GM19452 (cell line): ENCODE results near the gene PLAAT2.
"Not testable (repeated sequence)": the region's sequence is repeated elsewhere in the genome, so short reads cannot be mapped to it uniquely, and the experiment has no call there.

Experiments
- ATAC-seq: cut with Tn5 transposase; IDR thresholded peaks from one replicate; pipeline ENCODE4 v1.9.1; 2021; ENCODE audit not compliant: unreplicated experiment

The PLAAT2 gene

GRCh38 chr11:63581224-63581623 lies 18.0 kb upstream of the PLAAT2 start:
- ATAC-seq = not testable (repeated sequence)

GRCh38 chr11:63578882-63579281 lies 15.7 kb upstream of the PLAAT2 start:
- not testable (repeated sequence) for ATAC-seq

- ATAC-seq = no peak
Observed at GRCh38 chr11:63574856-63575602, 11.8 kb upstream of the PLAAT2 start.

- no peak for ATAC-seq
Observed at GRCh38 chr11:63573881-63574855, 11.0 kb upstream of the PLAAT2 start.

DNA sequence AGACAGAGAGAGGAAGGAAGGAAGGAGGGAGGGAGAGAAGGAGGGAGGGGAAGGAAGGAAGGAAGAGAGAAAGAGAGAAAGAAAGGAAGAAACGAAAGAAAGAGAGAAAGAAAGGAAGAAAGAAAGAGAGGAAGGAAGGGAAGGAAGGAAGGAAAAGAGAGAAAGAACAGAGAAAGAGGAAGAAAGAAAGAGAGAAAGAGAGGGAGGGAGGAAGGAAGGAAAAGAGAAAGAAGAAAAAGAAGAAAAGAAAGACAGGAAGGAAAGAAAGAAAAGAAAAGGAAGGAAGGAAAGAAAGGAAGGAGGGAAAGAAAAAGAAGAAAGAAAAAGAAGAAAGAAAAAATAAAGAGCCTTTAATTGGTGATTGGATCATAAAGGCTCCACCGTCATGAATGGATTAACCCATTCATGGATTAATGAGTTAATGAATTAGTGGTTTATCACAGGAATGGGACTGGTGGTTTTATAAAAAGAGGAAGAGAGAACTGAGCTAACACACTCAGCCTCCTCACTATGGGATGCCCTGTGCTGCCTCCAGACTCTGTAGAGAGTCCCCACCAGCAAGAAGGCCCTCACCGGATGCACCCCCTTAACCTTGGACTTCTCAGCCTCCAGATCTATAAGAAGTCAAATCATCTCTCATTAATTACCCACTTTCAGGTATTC lies 9.0 kb upstream of the PLAAT2 start:
- ATAC-seq = no peak

- ATAC-seq = no peak
Observed at GRCh38 chr11:63569570-63569969, 6.4 kb upstream of the PLAAT2 start.

- peak; percentile 71 for ATAC-seq
Observed at GRCh38 chr11:63567044-63567840, 4.1 kb upstream of the PLAAT2 start.

DNA sequence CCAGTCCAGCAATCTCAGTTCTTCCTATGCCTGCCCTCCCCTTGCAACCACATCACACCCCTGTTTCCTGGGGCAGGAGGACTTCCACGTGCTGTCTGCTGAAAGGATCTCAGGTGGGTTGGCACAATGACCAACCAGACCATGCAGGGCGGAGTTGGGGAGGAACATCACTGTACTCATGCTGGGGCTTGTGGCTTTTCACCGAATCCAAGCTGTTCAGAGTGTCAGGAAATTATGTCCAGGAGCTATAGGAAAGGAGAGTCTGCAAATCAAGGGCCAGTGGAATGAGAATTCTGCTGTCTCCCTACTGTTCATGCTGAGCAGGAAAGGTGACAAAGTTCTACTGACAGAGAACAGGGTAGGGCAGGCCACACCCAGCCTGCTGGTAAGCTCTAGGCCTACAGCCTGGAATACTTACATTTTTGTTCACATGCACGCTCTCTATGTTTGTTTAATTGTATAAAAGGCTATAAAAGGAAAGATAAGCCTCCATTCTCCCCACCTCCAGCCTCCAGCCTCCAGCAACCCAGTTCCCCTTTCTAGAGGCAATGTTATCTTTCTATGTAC lies 1.7 kb upstream of the PLAAT2 start:
- ATAC-seq = no peak

DNA sequence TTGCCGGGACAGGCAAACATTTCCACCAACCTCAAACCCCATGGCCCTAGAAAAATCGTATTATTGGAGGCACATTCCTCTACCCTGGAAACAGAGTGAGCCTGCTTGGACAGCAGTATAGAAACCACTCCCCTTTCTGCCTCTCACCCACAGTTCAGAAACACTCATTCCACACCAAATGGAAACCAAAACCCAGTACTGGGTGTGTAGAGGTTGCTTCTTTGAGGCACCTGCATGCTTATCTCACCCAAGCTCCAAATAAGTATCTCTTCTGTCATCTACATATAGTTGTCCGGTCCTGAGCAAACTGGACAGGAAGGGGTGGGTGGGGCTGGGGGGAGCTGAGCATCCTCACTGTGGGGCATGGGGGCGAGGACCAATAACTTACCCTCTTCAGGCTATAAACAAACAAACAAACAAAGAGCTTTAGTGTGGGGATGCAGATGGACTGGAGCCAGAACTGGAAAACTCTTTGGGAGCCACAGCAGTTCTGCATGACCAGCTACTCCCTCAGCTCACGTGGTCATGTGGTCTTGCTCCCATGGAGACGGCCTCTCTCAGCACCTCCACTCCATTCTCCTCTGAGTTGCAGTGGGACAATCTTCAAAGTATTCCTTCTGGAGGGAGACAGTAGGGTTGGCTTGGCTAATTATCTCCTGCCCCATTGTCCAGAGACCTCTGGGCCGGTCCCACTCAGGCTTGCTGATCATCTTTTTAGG lies 1.0 kb upstream of the PLAAT2 start:
- ATAC-seq = peak; percentile 63

DNA sequence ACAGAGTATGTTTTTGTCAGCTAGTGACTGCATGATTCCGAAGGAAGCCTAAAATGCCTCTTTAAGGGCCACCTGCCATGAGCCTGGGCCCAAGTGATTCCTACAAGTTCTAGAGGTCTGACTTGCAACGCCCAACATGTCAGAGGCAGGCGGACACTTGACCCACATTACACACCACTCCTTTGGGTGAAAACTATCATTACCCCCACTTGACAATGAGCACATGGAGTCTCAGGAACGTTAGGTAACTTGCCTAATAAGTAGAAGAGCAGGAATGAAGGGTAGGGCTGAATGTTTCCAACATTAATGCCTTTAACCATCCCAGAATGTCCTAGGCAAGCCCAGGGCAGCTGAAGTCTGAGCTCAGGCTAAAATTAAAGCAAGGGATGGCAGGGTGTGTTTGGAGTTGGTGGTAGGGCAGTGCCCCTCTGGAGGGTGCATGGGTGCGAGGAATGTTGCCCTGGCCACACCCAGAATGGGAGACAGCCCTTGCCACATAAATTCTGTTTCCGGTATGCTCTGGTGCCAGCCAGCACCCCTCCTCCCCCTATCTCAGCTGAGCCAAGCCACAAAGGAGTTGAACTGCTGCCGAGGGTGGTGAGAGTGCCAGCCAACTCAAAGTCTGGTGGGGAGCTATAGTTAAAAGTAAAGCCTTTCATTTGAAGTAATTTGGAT lies 2.5 kb downstream of the PLAAT2 start:
- ATAC-seq = no peak

- no peak for ATAC-seq
Observed at GRCh38 chr11:63558459-63559157, 4.6 kb downstream of the PLAAT2 start.

- no peak for ATAC-seq
Observed at GRCh38 chr11:63557570-63557969, 5.6 kb downstream of the PLAAT2 start.

DNA sequence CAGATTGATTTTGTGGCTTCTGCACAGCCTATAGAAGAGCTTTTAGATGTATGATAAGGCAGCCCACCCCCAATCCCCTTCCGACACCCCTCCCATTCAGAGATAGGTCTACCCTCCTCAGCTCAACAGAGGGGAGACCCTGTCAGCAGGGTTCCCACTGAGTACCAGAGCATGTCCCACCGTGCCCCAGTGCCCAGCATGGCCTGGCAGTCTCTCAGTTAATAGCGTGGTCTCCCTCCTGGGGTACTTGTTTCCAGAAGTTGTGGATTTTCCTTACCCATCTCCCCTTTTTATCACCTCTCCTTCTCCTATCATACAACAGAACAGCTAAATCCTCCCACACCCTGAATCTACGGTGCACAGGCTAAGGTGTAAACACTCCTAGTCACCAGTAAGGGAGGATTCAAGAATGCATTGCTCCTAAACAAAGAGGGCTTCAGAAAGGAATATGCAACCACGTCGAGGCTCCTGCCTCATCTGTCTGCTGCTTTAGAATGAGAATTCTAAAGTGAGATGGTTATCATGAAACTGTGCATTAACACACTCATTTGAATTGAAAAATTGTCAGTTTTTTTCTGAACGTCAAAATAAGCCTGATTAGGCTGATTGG lies 6.7 kb downstream of the PLAAT2 start:
- no peak for ATAC-seq

GRCh38 chr11:63554877-63555223 lies 8.3 kb downstream of the PLAAT2 start:
- no peak for ATAC-seq

GRCh38 chr11:63553759-63554158 lies 9.4 kb downstream of the PLAAT2 start:
- ATAC-seq = peak; percentile 86

DNA sequence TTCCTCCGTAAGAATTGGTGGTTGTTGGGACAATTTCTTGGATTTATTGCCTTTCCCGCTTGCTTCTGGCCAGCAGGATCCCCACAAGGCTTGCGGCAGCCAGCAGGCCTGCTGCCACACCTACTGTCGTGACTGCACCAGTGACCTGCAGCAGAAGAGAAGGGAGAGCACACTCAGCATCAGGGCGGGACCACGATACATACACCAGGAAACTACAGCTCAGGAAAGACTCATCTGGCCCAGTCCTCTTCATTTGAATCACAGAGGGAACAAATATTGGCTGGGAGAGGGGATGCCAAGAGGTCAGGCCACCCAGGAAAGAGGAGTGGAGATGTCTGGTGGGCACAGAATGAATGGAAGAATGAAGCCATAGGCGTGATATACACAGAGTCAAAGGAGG lies 10.3 kb downstream of the PLAAT2 start:
- ATAC-seq = no peak

GRCh38 chr11:63551889-63552266 lies 11.3 kb downstream of the PLAAT2 start:
- ATAC-seq = no peak
